H1 (cell line): ENCODE results near the gene MED29. TPM values are rescaled to one million over a fixed set of nuclear protein-coding genes. Genes with fewer than 3 reads are reported as not detected.

Experiments used
- CTCF ChIA-PET: fragments of 300-600 bp; sonication (Branson Sonifier 250); formaldehyde crosslinking; loops from one replicate; lab custom pipeline; 2021; ENCODE audit not compliant: partially characterized antibody; lab: Charles Lee
- POLR2A ChIA-PET: fragments of 300-600 bp; sonication (Branson Sonifier 250); formaldehyde crosslinking; loops from one replicate; lab custom pipeline; 2021; ENCODE audit warnings: inconsistent platforms; ENCODE audit not compliant: partially characterized antibody; lab: Charles Lee
- DNase-seq, 2 experiments: peaks; one replicate each; pipeline versions ENCODE4 v3.0.0 to v3.0.0-alpha.2; 2010 to 2022; ENCODE audit warnings: low spot score in 2 of 2, low read depth in 1 of 2, mixed read lengths in 1 of 2
- FAIRE-seq: peaks from 2 replicates; lab custom pipeline; 2011; peaks lifted over from hg19 to GRCh38; lab: Jason Lieb, UNC
- H2AFZ ChIP-seq: 2 replicates; pipeline ENCODE4 v1.8.1; 2012; ENCODE audit warnings: low read length, inconsistent platforms
- H2AK5ac ChIP-seq: 2 replicates; pipeline ENCODE4 v1.6.1; 2013; ENCODE audit warnings: low read depth, low read length
- H2BK120ac ChIP-seq: replicated peaks from 2 replicates; pipeline ENCODE3; 2013; ENCODE audit warnings: low read depth, low read length, inconsistent platforms
- H2BK12ac ChIP-seq: 2 replicates; pipeline ENCODE4 v1.6.1; 2013; ENCODE audit warnings: low read depth, low read length
- H2BK15ac ChIP-seq: 2 replicates; pipeline ENCODE4 v1.6.1; 2013; ENCODE audit warnings: low read length
- H2BK20ac ChIP-seq: 2 replicates; pipeline ENCODE4 v1.6.1; 2013; ENCODE audit warnings: low read length
- H2BK5ac ChIP-seq: 2 replicates; pipeline ENCODE4 v1.6.1; 2013; ENCODE audit warnings: low read depth, low read length
- H3K14ac ChIP-seq: 2 replicates; pipeline ENCODE4 v1.6.1; 2013; ENCODE audit warnings: inconsistent platforms; ENCODE audit not compliant: insufficient read length
- H3K18ac ChIP-seq: 2 replicates; pipeline ENCODE4 v1.6.1; 2013; ENCODE audit warnings: low read length; ENCODE audit errors: extremely low read depth
- H3K23ac ChIP-seq: 2 replicates; pipeline ENCODE4 v1.6.1; 2013; ENCODE audit warnings: inconsistent platforms; ENCODE audit not compliant: insufficient read length
- H3K23me2 ChIP-seq: 2 replicates; pipeline ENCODE4 v1.6.1; 2013; ENCODE audit warnings: low read depth, low read length
- H3K27ac ChIP-seq: 2 replicates; pipeline ENCODE4 v1.6.1; 2011; ENCODE audit warnings: low read depth, low read length, inconsistent platforms
- H3K27me3 ChIP-seq, 4 experiments: replicated peaks in 1 of 4; 1 replicate in 1 of 4; 2 replicates in 3 of 4; pipeline versions ENCODE4 v1.6.1 to v1.8.1; 2011 to 2013; ENCODE audit warnings: low read length in 3 of 4, mild to moderate bottlenecking in 3 of 4, inconsistent platforms in 2 of 4, mixed read lengths in 2 of 4, moderate library complexity in 1 of 4; ENCODE audit not compliant: control insufficient read depth in 3 of 4, insufficient read depth in 3 of 4; ENCODE audit errors: extremely low read depth in 1 of 4
- H3K36me3 ChIP-seq, 4 experiments: 2 replicates each; pipeline versions ENCODE4 v1.6.1 to v1.8.1; 2011 to 2013; ENCODE audit warnings: mild to moderate bottlenecking in 4 of 4, low read length in 3 of 4, moderate library complexity in 2 of 4, control low read depth in 1 of 4, inconsistent platforms in 1 of 4; ENCODE audit not compliant: insufficient read depth in 4 of 4, control insufficient read depth in 2 of 4
- H3K4ac ChIP-seq: replicated peaks from 2 replicates; pipeline ENCODE3; 2013; ENCODE audit warnings: low read length, low read depth, mixed read lengths, inconsistent platforms; ENCODE audit not compliant: insufficient read length
- H3K4me1 ChIP-seq, 4 experiments: replicated peaks in 1 of 4; 1 replicate in 1 of 4; 2 replicates in 3 of 4; pipeline versions ENCODE4 v1.6.1 to v1.8.1; 2011 to 2013; ENCODE audit warnings: low read length in 3 of 4, inconsistent platforms in 2 of 4, mixed read lengths in 1 of 4; ENCODE audit not compliant: insufficient read depth in 4 of 4, control insufficient read depth in 3 of 4
- H3K4me2 ChIP-seq, 2 experiments: 2 replicates each; pipeline versions ENCODE4 v1.6.1 to v1.8.1; 2011 to 2013; ENCODE audit warnings: low read depth in 2 of 2, low read length in 2 of 2, control low read depth in 1 of 2, inconsistent platforms in 1 of 2, mild to moderate bottlenecking in 1 of 2; ENCODE audit not compliant: insufficient read depth in 1 of 2
- H3K4me3 ChIP-seq, 4 experiments: fragments of 200-600, 300-600 bp in 1 of 4; sonication (generic), shearing (Covaris generic), sonication (Bioruptor Twin) in 1 of 4; 2 replicates each; pipeline versions ENCODE4 v1.5.1 to v1.8.1; 2011 to 2016; ENCODE audit warnings: low read length in 4 of 4, low read depth in 3 of 4, control low read depth in 2 of 4, inconsistent platforms in 2 of 4, mild to moderate bottlenecking in 2 of 4, mixed read lengths in 1 of 4, moderate library complexity in 1 of 4; ENCODE audit not compliant: insufficient read depth in 2 of 4; ENCODE audit errors: extremely low read depth in 1 of 4
- H3K56ac ChIP-seq: replicated peaks from 2 replicates; pipeline ENCODE3; 2013; ENCODE audit warnings: low read depth, mild to moderate bottlenecking, mixed read lengths, low read length, inconsistent platforms; ENCODE audit not compliant: insufficient read length
- H3K79me1 ChIP-seq: 2 replicates; pipeline ENCODE4 v1.6.1; 2013; ENCODE audit warnings: low read depth, low read length, control low read depth
- H3K79me2 ChIP-seq, 2 experiments: 2 replicates each; pipeline versions ENCODE4 v1.6.1 to v1.8.1; 2012 to 2013; ENCODE audit warnings: low read length in 2 of 2, mild to moderate bottlenecking in 2 of 2, inconsistent platforms in 1 of 2; ENCODE audit not compliant: insufficient read depth in 2 of 2, control insufficient read depth in 1 of 2
- H3K9ac ChIP-seq, 4 experiments: replicated peaks in 1 of 4; 1 replicate in 1 of 4; 2 replicates in 3 of 4; pipeline versions ENCODE4 v1.6.1 to v1.8.1; 2011 to 2013; ENCODE audit warnings: low read depth in 3 of 4, low read length in 3 of 4, control low read depth in 2 of 4, mild to moderate bottlenecking in 2 of 4, moderate library complexity in 2 of 4, inconsistent platforms in 1 of 4; ENCODE audit errors: extremely low read depth in 1 of 4
- H3K9me3 ChIP-seq, 2 experiments: 2 replicates each; pipeline versions ENCODE4 v1.6.1 to v1.8.1; 2012 to 2013; ENCODE audit warnings: mild to moderate bottlenecking in 2 of 2, moderate library complexity in 2 of 2, control low read depth in 1 of 2, inconsistent platforms in 1 of 2, low read depth in 1 of 2, low read length in 1 of 2, mixed read lengths in 1 of 2; ENCODE audit not compliant: insufficient read depth in 2 of 2
- H4K20me1 ChIP-seq, 2 experiments: replicated peaks in 1 of 2; 2 replicates each; pipeline versions ENCODE3 to v1.8.1; 2011 to 2013; ENCODE audit warnings: inconsistent platforms in 2 of 2, low read length in 2 of 2, mild to moderate bottlenecking in 1 of 2; ENCODE audit not compliant: insufficient read depth in 2 of 2, control insufficient read depth in 1 of 2
- H4K5ac ChIP-seq: 2 replicates; pipeline ENCODE4 v1.6.1; 2013; ENCODE audit warnings: low read length, low read depth, mixed read lengths, inconsistent platforms; ENCODE audit not compliant: insufficient read length
- H4K8ac ChIP-seq: 2 replicates; pipeline ENCODE4 v1.8.0; 2013; ENCODE audit warnings: mild to moderate bottlenecking, moderate library complexity, low read length, inconsistent platforms; ENCODE audit not compliant: insufficient read depth; ENCODE audit errors: extremely low read depth
- H4K91ac ChIP-seq: replicated peaks from 2 replicates; pipeline ENCODE3; 2013; ENCODE audit warnings: low read length, mixed read lengths, inconsistent platforms; ENCODE audit not compliant: insufficient read length
- CEBPB ChIP-seq: IDR thresholded peaks from 2 replicates; pipeline ENCODE4 v1.6.1; 2012; ENCODE audit warnings: low read depth, low read length
- KDM5A ChIP-seq: fragments of 200-600 bp; IDR thresholded peaks from 2 replicates; pipeline ENCODE4 v1.7.1; 2012; ENCODE audit warnings: mild to moderate bottlenecking, low read length, inconsistent platforms, mixed read lengths
- POLR2AphosphoS5 ChIP-seq: IDR thresholded peaks from 2 replicates; pipeline ENCODE4 v1.6.1; 2011; ENCODE audit warnings: low read depth, low read length
- WGBS, 2 experiments: shearing (Covaris generic) in 1 of 2; methylation state at CpG; one replicate each; pipeline versions ENCODE4 v1.1.6 to v1.1.7; 2013 to 2015; ENCODE audit warnings: low lambda C conversion rate in 2 of 2, mixed read lengths in 2 of 2, inconsistent platforms in 1 of 2, low coverage in 1 of 2, missing lambda C conversion rate in 1 of 2; ENCODE audit not compliant: insufficient replicate concordance in 2 of 2, insufficient coverage in 1 of 2, insufficient read length in 1 of 2; ENCODE audit errors: extremely low coverage in 1 of 2, missing lambda C conversion rate in 1 of 2; 5-methylcytosine and 5-hydroxymethylcytosine counted together
- polyA plus RNA-seq, 7 experiments: library from polyadenylated mRNA; depleted of rRNA in 3 of 7; stranded (reverse) in 5 of 7; unstranded in 2 of 7; fragments of >200 nt in 5 of 7; fragments of 200-250 nt in 2 of 7; gene quantifications; 1 replicate in 5 of 7; 2 replicates in 1 of 7; 4 replicates in 1 of 7; pipeline versions ENCODE4 v1.2.1 to v1.2.3, GENCODE V29; 2011 to 2013; ENCODE audit warnings: missing spikeins in 2 of 7, mixed read lengths in 2 of 7
- total RNA-seq: library from RNA; stranded (reverse); fragmentation: NEBNext Ultra II Directional; extraction: Animal tissue kit (Norgen Biotek cat#: 25700); gene quantifications from 2 replicates; pipeline ENCODE4 v1.2.1, GENCODE V29; 2021

MED29 gene
- total and polyA plus RNA-seq, 2 of the 8 experiments (the other 6 are each of a cell fraction or from before 2014, with no cell fraction given), result 31.1 to 52.5 TPM

- 0 out of 2 replicates have a peak overlapping the region, but pooled peaks have one; percentile 75 for H2BK12ac ChIP-seq
- no peak overlapping the region; the same call in 1 of the 2 replicates for H2AK5ac ChIP-seq
- no peak overlapping the region for H3K14ac ChIP-seq
- H3K79me1 ChIP-seq, result no peaks in the 10 kb centered on the region
- H2BK120ac ChIP-seq, result no peak overlapping the region
- peaks cover 0 to 20% of the 10 kb centered on the region in 2 experiments; a peak in 1 of 4 replicates for H3K79me2 ChIP-seq
- H3K4me2 ChIP-seq, result peak overlapping the region; percentile 81 to 84
- H4K5ac ChIP-seq, result no peak overlapping the region
- no peaks in the 10 kb centered on the region for H3K27me3 ChIP-seq
- peak overlapping the region in 2 of 4 experiments; percentile 64 to 77; a peak in 3 of 7 replicates for H3K9ac ChIP-seq
- ChIA-PET POLR2A (interaction anchor here (0.6 to 14.3 kb wide), 16 partner anchors 9 to 1503 kb away, joined by 3 to 234 read pairs (median 4); partner anchors contain the start of genes MED29, PAF1, RPS16 and SUPT5H), CTCF (interaction anchor here (0.6 to 3.9 kb wide), 7 partner anchors 11 to 52 kb away, joined by 3 to 38 read pairs (median 3); partner anchors contain the start of gene RPS16)
- peak overlapping the region; percentile 83 for H4K8ac ChIP-seq
- no peaks in the 10 kb centered on the region for H3K9me3 ChIP-seq
- H3K56ac ChIP-seq, result no peak overlapping the region
- peaks cover 10 to 41% (median 21%) of the 10 kb centered on the region in 4 experiments for H3K4me1 ChIP-seq
- no peak overlapping the region; the same call in 1 of the 2 replicates for H2BK15ac ChIP-seq
- H2BK20ac ChIP-seq, result no peak overlapping the region
- H2AFZ ChIP-seq, result no peak overlapping the region
- no peak overlapping the region for H3K4ac ChIP-seq
- peaks cover 0 to 5% of the 10 kb centered on the region in 2 experiments for H4K20me1 ChIP-seq
- no peak overlapping the region for H4K91ac ChIP-seq
- no peak overlapping the region for H2BK5ac ChIP-seq
- 78% methylated on average over 27 of the region's 40 CpGs; no CpG with 5 or more reads in 1 of the 2 experiments for WGBS, 2 experiments
- H3K27ac ChIP-seq, result no peak overlapping the region
- peaks cover 0 to 5% (median 0%) of the 10 kb centered on the region in 4 experiments; a peak in 1 of 8 replicates for H3K36me3 ChIP-seq
- peak in 1 of 2 experiments; percentile 54 for DNase-seq
- H3K23me2 ChIP-seq, result peaks cover 23% of the 10 kb centered on the region
- peak overlapping the region; percentile 63 to 91 (median 84) for H3K4me3 ChIP-seq
- TF ChIP-seq POLR2AphosphoS5, result peak; percentile 16; the same call in 1 of the 2 replicates
- TF ChIP-seq CEBPB, result no peak
- TF ChIP-seq KDM5A, result no peak
- TF ChIP-seq, all 59 proteins: peak for 1
- Histone ChIP-seq H3K23ac (no peak overlapping the region), H3K18ac (no peak overlapping the region)
- no peak for FAIRE-seq
Measured at GRCh38 chr19:39407660-39408391, 16.6 kb downstream of the MED29 start.
